Measurements from ENCODE around the gene COX14.

DNA sequence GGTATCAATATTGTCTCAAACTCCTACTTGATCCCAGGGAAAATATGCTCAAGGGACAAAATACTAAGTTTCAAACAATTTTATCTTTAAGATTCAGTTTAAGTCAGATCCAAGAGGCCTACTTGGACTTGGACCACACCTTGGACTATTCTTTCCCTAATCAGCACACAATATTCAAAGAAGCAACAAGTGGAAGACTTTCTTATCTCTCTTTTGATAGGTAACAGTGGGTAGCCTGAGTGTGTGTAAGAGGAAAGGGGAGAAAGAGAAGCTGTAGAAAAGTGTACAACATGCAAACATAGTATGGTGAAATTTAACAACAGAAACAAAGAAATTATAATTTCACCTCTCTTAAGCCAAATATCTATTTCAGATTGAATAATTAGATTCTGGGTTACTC, 48.6 kb downstream of the COX14 start:
- TF ChIP-seq, protein P1, sequence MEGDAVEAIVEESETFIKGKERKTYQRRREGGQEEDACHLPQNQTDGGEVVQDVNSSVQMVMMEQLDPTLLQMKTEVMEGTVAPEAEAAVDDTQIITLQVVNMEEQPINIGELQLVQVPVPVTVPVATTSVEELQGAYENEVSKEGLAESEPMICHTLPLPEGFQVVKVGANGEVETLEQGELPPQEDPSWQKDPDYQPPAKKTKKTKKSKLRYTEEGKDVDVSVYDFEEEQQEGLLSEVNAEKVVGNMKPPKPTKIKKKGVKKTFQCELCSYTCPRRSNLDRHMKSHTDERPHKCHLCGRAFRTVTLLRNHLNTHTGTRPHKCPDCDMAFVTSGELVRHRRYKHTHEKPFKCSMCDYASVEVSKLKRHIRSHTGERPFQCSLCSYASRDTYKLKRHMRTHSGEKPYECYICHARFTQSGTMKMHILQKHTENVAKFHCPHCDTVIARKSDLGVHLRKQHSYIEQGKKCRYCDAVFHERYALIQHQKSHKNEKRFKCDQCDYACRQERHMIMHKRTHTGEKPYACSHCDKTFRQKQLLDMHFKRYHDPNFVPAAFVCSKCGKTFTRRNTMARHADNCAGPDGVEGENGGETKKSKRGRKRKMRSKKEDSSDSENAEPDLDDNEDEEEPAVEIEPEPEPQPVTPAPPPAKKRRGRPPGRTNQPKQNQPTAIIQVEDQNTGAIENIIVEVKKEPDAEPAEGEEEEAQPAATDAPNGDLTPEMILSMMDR (IDR thresholded peaks at IDR 0.05), result no peak
- TF ChIP-seq POLR2A (IDR thresholded peaks at IDR 0.05), result no peak

All from thyroid gland (tissue), 4 donors.